Lower leg skin (tissue), 3 donors: Measurements from ENCODE around the gene CAMTA1.

ENCODE experiments used
- POLR2A ChIP-seq, 2 donors: fragments of 450-650 bp; IDR thresholded peaks; one replicate each; pipeline ENCODE4 v1.6.1; 2016 to 2017; ENCODE audit warnings: antibody characterized with exemption in 2 of 2, mild to moderate bottlenecking in 1 of 2, moderate library complexity in 1 of 2
- TF ChIP-seq, protein P1 (sequence below), 3 donors: fragments of 450-650 bp; IDR thresholded peaks; one replicate each; pipeline ENCODE4 v1.5.1; 2016; ENCODE audit warnings: antibody characterized with exemption in 3 of 3, mild to moderate bottlenecking in 3 of 3, moderate library complexity in 2 of 3

DNA sequence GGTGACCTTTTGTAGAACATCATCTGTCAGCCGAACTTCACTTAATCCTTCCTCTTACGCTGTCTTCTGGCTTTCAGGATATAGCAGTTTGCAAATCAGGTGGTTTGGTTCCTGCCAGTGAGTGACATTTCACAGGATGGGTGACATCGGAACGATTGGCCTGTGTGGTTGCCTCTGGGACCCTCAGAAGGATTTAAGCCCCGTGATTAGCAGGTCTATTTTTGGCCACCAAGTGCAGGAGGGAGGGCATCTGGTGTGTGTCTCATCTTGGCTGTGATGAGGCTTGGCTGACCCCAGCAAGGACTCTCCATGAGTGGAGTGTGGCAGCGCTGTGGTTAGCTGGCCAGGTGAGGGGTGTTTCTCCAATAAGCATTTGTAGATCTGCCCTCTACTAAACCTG, 578.2 kb downstream of the CAMTA1 start:
- TF ChIP-seq POLR2A (IDR thresholded peaks at IDR 0.05), result no peak
- TF ChIP-seq, protein P1, sequence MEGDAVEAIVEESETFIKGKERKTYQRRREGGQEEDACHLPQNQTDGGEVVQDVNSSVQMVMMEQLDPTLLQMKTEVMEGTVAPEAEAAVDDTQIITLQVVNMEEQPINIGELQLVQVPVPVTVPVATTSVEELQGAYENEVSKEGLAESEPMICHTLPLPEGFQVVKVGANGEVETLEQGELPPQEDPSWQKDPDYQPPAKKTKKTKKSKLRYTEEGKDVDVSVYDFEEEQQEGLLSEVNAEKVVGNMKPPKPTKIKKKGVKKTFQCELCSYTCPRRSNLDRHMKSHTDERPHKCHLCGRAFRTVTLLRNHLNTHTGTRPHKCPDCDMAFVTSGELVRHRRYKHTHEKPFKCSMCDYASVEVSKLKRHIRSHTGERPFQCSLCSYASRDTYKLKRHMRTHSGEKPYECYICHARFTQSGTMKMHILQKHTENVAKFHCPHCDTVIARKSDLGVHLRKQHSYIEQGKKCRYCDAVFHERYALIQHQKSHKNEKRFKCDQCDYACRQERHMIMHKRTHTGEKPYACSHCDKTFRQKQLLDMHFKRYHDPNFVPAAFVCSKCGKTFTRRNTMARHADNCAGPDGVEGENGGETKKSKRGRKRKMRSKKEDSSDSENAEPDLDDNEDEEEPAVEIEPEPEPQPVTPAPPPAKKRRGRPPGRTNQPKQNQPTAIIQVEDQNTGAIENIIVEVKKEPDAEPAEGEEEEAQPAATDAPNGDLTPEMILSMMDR (IDR thresholded peaks at IDR 0.05), result no peak
